Hepatocyte (in vitro differentiated cells): Measurements from ENCODE around the gene FAM131C. TPM values are rescaled to one million over a fixed set of nuclear protein-coding genes. Genes with fewer than 3 reads are reported as not detected.

Experiments
- DNase-seq: peaks from one replicate; pipeline ENCODE4 v3.0.0-alpha.2; 2016; ENCODE audit warnings: low spot score
- H2AFZ ChIP-seq: fragments of 200-600 bp; sonication (generic); 2 replicates; pipeline ENCODE4 v1.6.0; 2016; ENCODE audit warnings: antibody characterized with exemption, mild to moderate bottlenecking
- H3K27ac ChIP-seq: fragments of 200-600 bp; sonication (generic); 2 replicates; pipeline ENCODE4 v1.5.1; 2016; ENCODE audit warnings: mild to moderate bottlenecking
- H3K27me3 ChIP-seq: fragments of 200-600 bp; sonication (generic); 2 replicates; pipeline ENCODE4 v1.6.1; 2016
- H3K36me3 ChIP-seq: fragments of 200-600 bp; sonication (generic); replicated peaks from 2 replicates; pipeline ENCODE4 v1.5.1; 2016; ENCODE audit warnings: low read depth; ENCODE audit not compliant: insufficient read depth
- H3K4me1 ChIP-seq: fragments of 200-600 bp; sonication (generic); 2 replicates; pipeline ENCODE4 v1.5.1; 2016; ENCODE audit warnings: mild to moderate bottlenecking, moderate library complexity; ENCODE audit not compliant: insufficient read depth
- H3K4me2 ChIP-seq: fragments of 200-600 bp; sonication (generic); 2 replicates; pipeline ENCODE4 v1.6.0; 2016
- H3K4me3 ChIP-seq: fragments of 200-600 bp; sonication (generic); 2 replicates; pipeline ENCODE4 v1.5.1; 2016; ENCODE audit warnings: mild to moderate bottlenecking
- H3K79me2 ChIP-seq: fragments of 200-600 bp; sonication (generic); 2 replicates; pipeline ENCODE4 v1.6.0; 2017; ENCODE audit warnings: mild to moderate bottlenecking
- H3K9me2 ChIP-seq: fragments of 200-600 bp; sonication (generic); replicated peaks from 2 replicates; pipeline ENCODE4 v1.6.0; 2017; ENCODE audit warnings: mild to moderate bottlenecking; ENCODE audit not compliant: insufficient read depth
- H3K9me3 ChIP-seq: fragments of 200-600 bp; sonication (generic); 2 replicates; pipeline ENCODE4 v1.5.1; 2016; ENCODE audit warnings: low read depth, mild to moderate bottlenecking
- H4K20me1 ChIP-seq: fragments of 200-600 bp; sonication (generic); 2 replicates; pipeline ENCODE4 v1.6.0; 2016; ENCODE audit warnings: mild to moderate bottlenecking; ENCODE audit not compliant: insufficient read depth, poor library complexity, severe bottlenecking
- CTCF ChIP-seq: fragments of 200-600 bp; sonication (generic); IDR thresholded peaks from 2 replicates; pipeline ENCODE4 v1.5.1; 2016; ENCODE audit warnings: antibody characterized with exemption, mild to moderate bottlenecking; ENCODE audit not compliant: poor library complexity
- EZH2 ChIP-seq: fragments of 200-600 bp; sonication (generic); IDR thresholded peaks from 2 replicates; pipeline ENCODE4 v1.6.1; 2016; ENCODE audit warnings: antibody characterized with exemption, mild to moderate bottlenecking, borderline replicate concordance
- EZH2phosphoT487 ChIP-seq: fragments of 200-600 bp; sonication (generic); IDR thresholded peaks from one replicate; pipeline ENCODE4 v1.6.1; 2018; ENCODE audit warnings: antibody characterized with exemption, mild to moderate bottlenecking, low read depth, moderate library complexity; ENCODE audit not compliant: unreplicated experiment, severe bottlenecking
- WGBS: methylation state at CpG from one replicate; pipeline ENCODE4 v1.1.6; 2016; ENCODE audit warnings: low lambda C conversion rate; ENCODE audit errors: missing lambda C conversion rate; 5-methylcytosine and 5-hydroxymethylcytosine counted together
- polyA plus RNA-seq: library from polyadenylated mRNA; unstranded; fragments of >200 nt; fragmentation: Nextera tagmentation; extraction: Ambion mirVana; gene quantifications from 2 replicates; pipeline ENCODE4 v1.2.1, GENCODE V29; 2016
- total RNA-seq: library from RNA; depleted of rRNA; stranded (reverse); fragments of >200 nt; gene quantifications from 2 replicates; pipeline ENCODE4 v1.2.3, GENCODE V29; 2014

Gene FAM131C
- total and polyA plus RNA-seq, 2 experiments from 2014 or later = 3.5 to 7.5 TPM

- Histone ChIP-seq H4K20me1 (no peaks in the 10 kb centered on the region), H3K27ac (peak overlapping the region; percentile 93), H2AFZ (no peak overlapping the region), H3K27me3 (no peaks in the 10 kb centered on the region), H3K79me2 (no peaks in the 10 kb centered on the region), H3K4me3 (no peak overlapping the region), H3K4me2 (no peak overlapping the region), H3K4me1 (peaks cover 33% of the 10 kb centered on the region), H3K9me2 (no peaks in the 10 kb centered on the region), H3K9me3 (no peaks in the 10 kb centered on the region), H3K36me3 (no peaks in the 10 kb centered on the region)
- peak; percentile 44 for DNase-seq
- TF ChIP-seq EZH2phosphoT487 (no peak), CTCF (no peak), EZH2 (no peak)
- 30% methylated on average over 3 of the region's 9 CpGs for WGBS
Measured at GRCh38 chr1:16019644-16020277, 53.7 kb downstream of the FAM131C start.

- no peaks in the 10 kb centered on the region for H3K9me2 ChIP-seq
- no peak overlapping the region for H3K4me3 ChIP-seq
- no peak overlapping the region for H2AFZ ChIP-seq
- H3K4me1 ChIP-seq = peaks cover 40% of the 10 kb centered on the region
- no peaks in the 10 kb centered on the region for H3K36me3 ChIP-seq
- peak overlapping the region; percentile 63 for H3K4me2 ChIP-seq
- H3K27me3 ChIP-seq = no peaks in the 10 kb centered on the region
- no peaks in the 10 kb centered on the region for H4K20me1 ChIP-seq
- TF ChIP-seq EZH2phosphoT487 (no peak), CTCF (no peak), EZH2 (no peak)
- WGBS = 81% methylated on average over 23 of the region's 23 CpGs
- no peak for DNase-seq
- peak overlapping the region; percentile 93 for H3K27ac ChIP-seq
- no peaks in the 10 kb centered on the region for H3K9me3 ChIP-seq
- H3K79me2 ChIP-seq = no peaks in the 10 kb centered on the region
Measured at GRCh38 chr1:16018749-16019643, 54.5 kb downstream of the FAM131C start.

GRCh38 chr1:16018308-16018707 lies 55.1 kb downstream of the FAM131C start:
- no peaks in the 10 kb centered on the region for H3K27me3 ChIP-seq
- no peaks in the 10 kb centered on the region for H3K79me2 ChIP-seq
- no peak overlapping the region for H2AFZ ChIP-seq
- no peaks in the 10 kb centered on the region for H3K36me3 ChIP-seq
- H3K4me3 ChIP-seq = no peak overlapping the region
- TF ChIP-seq EZH2phosphoT487 (no peak), CTCF (no peak), EZH2 (no peak)
- H3K4me2 ChIP-seq = peak overlapping the region; percentile 63
- peaks cover 47% of the 10 kb centered on the region for H3K4me1 ChIP-seq
- H3K9me3 ChIP-seq = no peaks in the 10 kb centered on the region
- no peaks in the 10 kb centered on the region for H3K9me2 ChIP-seq
- 49% methylated on average over 4 of the region's 4 CpGs for WGBS
- peak overlapping the region; percentile 93 for H3K27ac ChIP-seq
- no peak for DNase-seq
- H4K20me1 ChIP-seq = no peaks in the 10 kb centered on the region
